Activated gamma-delta T cell (primary cell): ENCODE data around the gene ADGRL3.

Source experiments
- DNase-seq: peaks from one replicate; lab custom pipeline; 2025; lab: John Stamatoyannopoulos, UW
- total RNA-seq, 2 donors: gene quantifications; one replicate each; lab custom pipeline; 2026; lab: John Stamatoyannopoulos, UW

ADGRL3 gene
- 0.09 to 0.15 reads per million in 2 donors for total RNA-seq

DNA sequence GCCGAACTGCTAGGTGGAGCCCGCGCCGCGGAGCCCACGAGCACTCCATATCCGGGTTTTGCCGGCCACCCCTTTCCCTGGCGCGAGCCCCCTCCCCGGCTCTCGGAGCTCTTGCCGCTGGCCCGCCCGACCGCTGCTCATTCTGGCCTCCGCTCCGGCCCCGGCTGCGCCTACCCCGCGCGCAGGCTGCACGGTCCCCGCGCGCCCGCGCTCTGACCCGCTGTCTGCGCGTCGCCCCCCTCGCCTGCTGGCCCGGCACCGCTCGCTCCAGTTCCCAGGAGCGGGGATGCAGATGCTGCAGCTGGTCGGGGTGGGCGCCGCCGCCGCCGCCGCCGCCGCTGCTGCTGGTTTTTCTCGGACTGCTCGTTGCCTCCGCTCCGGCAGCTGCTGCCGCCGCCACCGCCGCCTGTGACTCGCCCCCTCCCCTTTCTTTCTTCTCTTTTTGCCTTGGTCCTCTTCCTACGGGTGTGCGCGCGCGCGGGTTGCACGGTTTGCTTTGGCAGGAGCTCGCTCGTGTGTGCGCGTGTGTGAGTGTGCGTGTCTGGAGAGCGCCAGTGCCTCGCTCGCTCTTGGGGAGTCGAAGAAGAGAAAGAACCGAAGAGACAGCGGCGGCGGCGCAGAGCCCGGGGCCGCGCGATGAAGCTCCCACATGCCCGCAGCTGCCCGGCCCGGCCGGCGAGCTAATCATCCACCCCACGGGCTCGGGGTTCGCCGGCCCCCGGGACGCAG lies at the start of gene ADGRL3:
ADGRL3 (plus strand) TSS at position 140 of the 729 bp plus-strand sequence.
- peak; percentile 8 for DNase-seq

- DNase-seq: no peak
Measured at GRCh38 chr4:61152433-61152832, 47.7 kb upstream of the ADGRL3 start.

GRCh38 chr4:61160478-61160877 lies 39.6 kb upstream of the ADGRL3 start:
- no peak for DNase-seq

DNA sequence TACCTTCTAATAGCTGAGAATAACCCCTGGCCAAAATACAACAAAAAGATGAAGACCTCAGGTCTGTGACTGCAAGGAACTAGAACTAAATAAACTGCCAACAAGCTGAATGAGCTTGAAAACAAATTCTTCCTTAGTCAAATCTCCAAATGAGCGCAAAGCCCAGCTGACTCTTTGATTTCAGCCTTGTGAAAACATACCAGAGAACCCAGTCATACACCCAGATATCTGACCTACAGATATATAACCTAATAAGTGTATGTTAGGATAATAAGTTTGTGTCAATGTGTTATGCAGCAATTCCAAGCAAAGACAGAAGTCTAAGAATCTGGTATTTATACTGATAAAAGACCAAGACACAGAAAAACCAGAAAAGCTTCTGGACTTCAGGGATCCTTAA lies 38.0 kb upstream of the ADGRL3 start:
- no peak for DNase-seq

DNA sequence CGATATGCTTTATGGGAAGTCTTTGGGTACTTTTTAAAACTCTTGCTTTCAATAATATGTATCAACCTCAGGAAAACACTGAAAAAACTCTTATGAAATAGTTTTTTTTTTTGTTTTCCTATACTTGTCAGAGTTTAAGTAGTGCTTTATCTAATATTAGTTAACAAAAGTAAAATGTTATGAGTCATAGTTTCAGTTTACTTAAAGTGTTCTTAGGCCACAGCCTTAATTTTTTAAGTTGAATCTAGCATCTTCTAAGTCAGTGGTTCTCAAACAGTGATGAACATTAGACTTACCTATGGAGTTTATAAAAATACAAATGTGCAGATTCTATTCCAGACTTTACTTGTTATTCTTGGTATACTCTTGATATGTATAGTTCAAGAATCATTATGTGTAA lies 26.3 kb upstream of the ADGRL3 start:
- no peak for DNase-seq

DNA sequence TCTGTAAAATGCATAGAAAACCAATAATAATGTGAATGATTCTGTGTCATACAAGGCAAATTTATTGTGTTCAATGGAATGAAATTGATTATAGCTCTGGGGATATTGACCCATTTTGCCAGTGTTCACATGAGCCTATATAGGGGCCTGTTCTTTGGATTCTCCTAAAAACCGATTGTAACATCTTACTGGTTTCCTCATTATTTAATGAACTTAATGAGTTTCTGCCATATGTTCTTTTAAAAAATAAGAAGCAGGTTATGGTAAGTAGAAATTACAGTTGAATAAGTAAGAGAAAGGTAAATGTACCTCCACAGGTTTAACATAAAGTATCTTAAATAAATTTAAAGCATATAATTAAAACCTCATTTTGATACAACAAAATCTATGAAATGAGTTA lies 24.6 kb upstream of the ADGRL3 start:
- DNase-seq: no peak

- no peak for DNase-seq
Measured at GRCh38 chr4:61177367-61177766, 22.8 kb upstream of the ADGRL3 start.

- DNase-seq: no peak
Measured at GRCh38 chr4:61180405-61180804, 19.7 kb upstream of the ADGRL3 start.

DNA sequence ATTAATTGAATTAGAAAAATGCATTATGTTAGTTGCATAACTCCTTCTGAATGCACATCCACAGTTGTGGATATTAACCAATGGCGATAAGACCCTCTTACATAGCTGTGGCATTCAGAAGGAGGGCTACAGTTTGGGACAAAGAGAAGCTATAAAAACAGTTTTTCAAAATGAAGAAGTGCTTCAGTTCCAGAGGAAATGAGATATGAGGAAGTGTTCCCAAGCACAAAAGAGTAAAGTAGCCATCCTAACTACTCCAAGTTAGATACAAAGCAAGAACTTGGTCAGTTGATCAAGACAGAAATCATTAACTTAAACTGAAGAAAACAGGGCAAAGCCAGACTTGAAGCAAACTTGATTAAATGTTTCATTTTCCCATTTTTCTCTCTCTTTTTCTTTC lies 17.2 kb upstream of the ADGRL3 start:
- DNase-seq: no peak

GRCh38 chr4:61185288-61185687 lies 14.8 kb upstream of the ADGRL3 start:
- DNase-seq: no peak

DNA sequence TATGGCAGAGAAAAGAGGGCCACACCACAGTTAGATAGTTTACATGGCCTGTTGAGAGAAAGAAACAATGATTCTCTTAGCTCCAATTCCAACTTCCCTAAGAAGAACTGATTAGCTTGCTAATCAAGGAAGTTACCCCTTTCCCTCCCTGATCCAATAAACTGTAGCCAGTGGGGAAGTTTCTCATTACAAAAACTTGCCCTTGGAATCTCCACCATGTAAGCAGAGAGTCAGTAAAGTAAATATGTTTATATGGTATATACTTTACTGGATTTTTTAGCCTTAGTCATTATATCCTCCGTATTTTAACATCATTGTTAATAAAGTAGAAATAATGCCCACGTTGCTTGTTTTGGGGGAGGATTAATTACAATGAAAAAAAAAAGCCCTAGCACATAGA lies 7.7 kb upstream of the ADGRL3 start:
- DNase-seq: no peak

GRCh38 chr4:61193863-61194262 lies 6.3 kb upstream of the ADGRL3 start:
- DNase-seq: no peak

GRCh38 chr4:61194571-61194970 lies 5.6 kb upstream of the ADGRL3 start:
- DNase-seq: no peak

GRCh38 chr4:61195101-61195500 lies 5.0 kb upstream of the ADGRL3 start:
- DNase-seq: no peak

DNA sequence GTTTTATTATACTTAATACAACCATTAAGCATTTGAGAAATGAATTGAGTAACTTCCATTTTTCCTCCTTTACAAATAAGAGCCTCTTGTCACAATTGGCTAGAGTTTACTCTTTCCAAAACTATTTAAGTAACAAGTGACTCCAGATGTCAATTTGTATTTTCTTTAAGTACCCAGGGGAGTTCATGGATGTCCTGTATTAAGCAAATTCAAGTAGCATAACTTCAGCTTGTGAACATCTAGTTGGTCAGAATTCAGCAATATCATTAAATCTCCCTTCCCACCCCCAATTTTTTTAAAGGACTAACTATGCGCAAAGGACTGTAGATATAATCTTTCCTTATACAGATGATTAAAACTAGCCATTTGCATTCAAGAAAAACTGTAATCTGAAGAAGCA lies 1.4 kb upstream of the ADGRL3 start:
- no peak for DNase-seq

DNA sequence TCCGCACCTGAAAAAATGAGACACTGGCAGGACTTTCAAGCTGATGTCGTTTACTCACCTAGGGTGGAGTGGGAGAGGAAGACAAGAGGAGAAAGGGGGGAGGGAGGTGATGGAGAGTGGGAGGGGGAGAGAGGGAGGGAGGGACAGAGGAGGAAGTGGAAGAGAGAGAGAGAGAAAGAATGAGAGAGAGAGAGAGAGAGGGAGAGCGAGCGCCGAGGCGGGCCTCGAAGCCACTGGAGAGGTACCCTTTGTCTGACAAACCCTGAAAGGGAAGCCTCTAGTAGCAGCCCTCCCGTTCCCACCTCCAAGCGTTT lies 296 bp upstream of the ADGRL3 start:
- DNase-seq: no peak

DNA sequence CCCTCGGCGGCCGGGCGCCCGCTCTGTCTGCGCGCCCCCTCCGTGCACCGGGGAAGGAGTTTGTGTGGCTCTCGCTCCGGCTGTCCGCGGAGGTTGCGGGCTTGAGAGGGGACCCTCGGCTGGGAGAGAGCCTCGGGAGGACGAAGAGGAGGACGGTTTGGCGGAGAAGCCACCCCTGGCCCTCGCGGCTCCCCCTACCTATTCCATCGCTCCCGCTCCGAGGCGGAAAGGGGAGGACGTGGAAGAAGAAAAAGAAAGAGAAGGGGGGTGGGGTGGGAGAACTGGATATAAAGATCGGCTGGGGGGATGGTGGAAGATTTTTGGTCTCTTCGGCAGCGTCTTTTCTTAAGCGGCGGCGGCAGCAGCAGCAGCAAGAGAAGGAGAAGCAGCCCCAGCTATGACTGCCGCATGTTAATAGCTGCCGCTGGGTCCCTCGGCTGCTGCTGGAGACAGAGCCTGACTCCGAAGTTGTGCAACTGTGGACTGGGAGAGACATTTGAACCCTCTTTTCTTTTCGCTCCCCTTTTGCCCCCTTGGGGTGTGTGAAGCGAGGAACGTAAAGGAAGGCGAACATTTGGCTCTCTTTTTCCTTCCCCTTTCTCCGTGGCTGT lies 895 bp downstream of the ADGRL3 start:
- no peak for DNase-seq

DNA sequence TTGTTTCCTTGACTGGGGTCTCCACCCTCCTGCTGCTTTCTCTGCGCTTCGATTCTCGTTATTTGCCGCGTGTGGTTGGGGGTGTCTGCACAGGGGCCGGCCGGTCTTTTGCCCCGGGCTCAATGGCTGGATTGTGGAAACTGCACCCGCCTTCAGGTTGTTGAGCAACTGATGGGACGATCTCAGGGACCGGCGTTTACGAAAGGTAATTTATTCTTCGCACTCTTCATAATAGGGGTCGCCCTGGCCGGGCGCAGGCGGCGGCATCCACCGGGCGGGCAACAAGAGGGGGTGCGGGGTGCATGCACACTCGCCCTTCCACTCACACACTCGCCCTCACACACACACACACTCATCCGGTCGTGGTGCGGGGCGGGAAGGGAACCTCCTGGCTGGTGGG lies 1.4 kb downstream of the ADGRL3 start:
- DNase-seq: no peak

DNA sequence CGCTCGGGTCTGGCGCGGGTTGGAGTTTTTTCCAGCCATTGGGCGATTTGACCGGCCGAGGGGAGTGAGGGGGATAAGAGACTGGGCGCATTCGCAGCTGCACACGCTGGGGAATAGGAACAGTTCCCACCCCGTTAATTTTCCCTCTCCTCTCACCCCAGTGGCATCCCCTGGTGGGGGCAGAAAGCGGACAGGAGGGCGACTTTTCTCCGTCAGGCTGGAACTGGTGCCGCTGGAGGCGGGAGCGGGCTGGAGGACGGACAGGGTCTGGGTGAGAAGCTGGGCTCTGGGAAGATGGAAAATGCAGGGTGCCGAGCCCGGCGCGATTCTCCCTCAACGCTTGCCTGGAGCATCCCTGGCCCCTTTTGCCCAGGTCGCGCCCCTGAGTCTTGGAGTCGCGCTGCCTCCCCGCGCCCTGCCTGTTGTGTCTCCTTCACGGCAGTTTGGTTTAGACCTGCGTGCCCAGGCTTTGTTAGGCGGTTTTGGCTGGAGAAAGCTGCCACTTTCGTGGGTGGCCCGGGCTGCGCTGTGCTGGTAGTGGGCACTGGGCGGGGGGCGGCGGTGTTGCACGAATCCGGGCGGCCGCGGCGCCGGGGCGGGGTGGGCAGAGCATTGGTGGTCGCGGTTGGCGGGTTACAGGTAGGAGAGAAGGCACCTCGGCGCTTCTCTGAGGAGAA lies 2.0 kb downstream of the ADGRL3 start:
- DNase-seq: no peak

GRCh38 chr4:61202638-61203435 lies 2.7 kb downstream of the ADGRL3 start:
- no peak for DNase-seq

- DNase-seq: no peak
Measured at GRCh38 chr4:61203436-61203790, 3.3 kb downstream of the ADGRL3 start.

- DNase-seq: no peak
Measured at GRCh38 chr4:61204353-61205060, 4.4 kb downstream of the ADGRL3 start.
